Measurements from ENCODE around the gene MAML3.

Gene MAML3

DNA sequence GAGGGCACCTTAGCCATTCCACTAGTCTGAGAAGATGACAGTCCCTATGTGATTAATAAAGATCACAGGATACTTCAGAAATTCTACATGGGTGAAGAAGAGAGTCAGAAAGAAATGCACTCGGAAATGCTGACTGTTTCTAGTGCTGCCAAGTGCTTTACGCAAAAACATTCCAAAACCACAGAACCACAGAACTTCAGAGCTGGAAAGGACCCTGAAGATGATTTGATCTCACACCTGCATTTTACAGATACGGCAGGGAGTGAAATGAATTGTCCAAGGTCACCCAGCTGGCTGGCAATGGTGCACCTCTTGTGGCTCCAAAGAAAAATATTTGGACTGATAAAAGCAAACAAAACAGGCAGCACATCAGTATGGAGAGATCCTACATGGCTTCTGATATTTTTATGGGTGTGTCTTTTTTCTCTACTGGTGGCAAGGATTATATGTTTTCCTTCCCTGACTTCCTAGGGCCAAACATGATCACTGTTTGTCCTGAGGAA is 115.9 kb downstream of the MAML3 start:
- peak; percentile 32 for DNase-seq

GRCh38 chr4:140037353-140038030 is 116.5 kb downstream of the MAML3 start:
- peak; percentile 79 for DNase-seq

- no peak for DNase-seq
These were observed 122.3 kb downstream of the MAML3 start for GRCh38 chr4:140031706-140032105.

DNA sequence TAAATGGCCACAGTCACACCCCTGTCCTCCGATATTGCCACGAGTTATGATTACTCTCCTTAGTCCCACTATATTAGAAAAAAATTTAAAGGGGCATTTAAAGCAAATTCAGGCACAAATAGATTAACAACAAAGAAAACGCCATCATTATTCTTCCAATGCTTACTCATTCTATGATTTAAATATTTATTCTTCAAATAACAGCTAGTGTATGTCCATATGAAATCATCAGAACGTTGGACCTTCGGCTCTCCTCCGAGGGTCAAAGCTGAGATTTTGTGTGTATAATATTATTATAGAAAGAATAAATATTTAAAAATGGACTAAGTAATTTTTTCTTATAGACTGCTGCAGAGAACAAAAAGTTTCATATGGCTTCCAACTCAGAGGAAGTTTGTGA is 122.9 kb downstream of the MAML3 start:
- no peak for DNase-seq

DNA sequence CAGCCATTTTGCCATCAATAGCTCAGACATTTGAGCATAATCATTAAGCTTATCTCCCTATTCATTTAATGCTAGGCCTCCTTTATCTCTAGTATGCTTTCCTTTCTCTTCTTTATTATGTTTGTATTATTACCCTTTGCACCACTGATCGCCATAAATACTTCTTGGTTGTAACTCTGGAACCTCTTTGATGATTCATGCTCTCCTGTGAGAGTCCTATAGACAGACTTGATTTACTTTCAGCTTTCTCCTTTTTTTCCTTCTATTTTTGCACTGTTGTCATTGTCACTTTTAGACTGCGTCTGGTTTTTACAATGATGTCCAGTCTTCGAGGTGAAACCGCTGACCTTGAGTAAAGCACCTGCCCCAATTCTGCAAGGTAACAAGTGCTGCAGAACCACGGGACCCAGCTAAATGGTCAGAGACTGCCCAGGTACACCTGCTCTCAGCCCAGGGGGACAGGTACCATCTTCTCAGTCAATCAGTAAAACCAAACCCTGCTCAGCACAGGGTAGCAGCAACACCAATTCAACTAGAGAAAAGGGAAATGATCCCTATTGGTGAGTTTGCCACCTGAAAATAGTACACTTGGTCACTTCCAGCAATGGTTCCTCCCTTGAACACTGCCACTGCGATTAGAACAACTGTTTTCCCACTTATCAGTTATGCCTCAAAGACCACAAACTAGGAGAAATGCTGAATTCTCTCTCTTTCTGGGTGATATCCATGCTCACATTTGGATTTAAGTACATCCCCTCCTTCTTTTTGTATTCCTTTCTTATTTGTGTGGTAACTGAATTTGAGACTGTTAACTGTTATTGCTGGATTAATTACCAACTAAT is 125.1 kb downstream of the MAML3 start:
- DNase-seq: peak; percentile 45

DNA sequence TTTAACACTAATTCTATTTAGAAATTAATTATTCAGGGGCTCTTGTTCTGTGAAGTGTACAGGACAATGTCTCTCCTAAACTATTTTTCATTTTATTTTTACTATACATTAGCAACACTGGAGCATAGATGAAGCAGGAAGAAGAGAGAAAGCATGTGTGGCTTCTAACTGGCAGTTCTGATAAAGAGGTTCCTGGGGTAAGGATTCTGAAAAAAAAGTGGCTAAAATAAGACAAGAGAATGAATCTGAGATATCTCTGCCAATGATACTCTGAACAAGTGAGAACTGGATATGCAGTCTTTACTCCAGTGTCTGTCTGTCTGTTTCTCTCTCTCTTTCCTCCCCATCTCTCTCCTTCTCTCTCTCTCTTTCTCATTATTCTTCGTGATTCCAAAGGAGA is 125.9 kb downstream of the MAML3 start:
- DNase-seq: no peak

DNA sequence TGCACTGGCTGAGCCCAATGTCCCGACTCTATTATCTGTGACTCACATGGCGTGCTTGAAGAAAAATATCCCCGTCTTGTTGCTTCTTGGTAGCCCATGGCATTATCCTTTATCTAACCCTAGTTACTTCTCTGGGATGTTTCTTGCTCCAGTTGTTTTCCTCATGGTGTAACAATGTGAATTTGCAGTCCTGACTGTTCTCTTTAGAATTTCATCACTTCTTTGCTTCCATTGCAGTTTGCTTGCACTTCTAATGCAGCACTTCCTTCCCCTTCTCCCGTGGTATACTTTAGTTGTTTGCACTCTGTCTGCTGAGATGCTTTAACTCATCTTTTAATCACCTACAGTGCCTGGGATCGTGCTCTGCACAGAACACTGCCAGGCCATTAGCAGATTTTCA is 126.9 kb downstream of the MAML3 start:
- no peak for DNase-seq

- DNase-seq: no peak
These were observed 128.5 kb downstream of the MAML3 start for GRCh38 chr4:140025470-140025869.

GRCh38 chr4:140020457-140021361 is 133.3 kb downstream of the MAML3 start:
- DNase-seq: no peak

- DNase-seq: peak; percentile 85
These were observed 134.2 kb downstream of the MAML3 start for GRCh38 chr4:140019619-140020347.

- DNase-seq: peak; percentile 43
These were observed 134.9 kb downstream of the MAML3 start for GRCh38 chr4:140018931-140019618.

GRCh38 chr4:140014284-140014683 is 139.7 kb downstream of the MAML3 start:
- DNase-seq: no peak

DNA sequence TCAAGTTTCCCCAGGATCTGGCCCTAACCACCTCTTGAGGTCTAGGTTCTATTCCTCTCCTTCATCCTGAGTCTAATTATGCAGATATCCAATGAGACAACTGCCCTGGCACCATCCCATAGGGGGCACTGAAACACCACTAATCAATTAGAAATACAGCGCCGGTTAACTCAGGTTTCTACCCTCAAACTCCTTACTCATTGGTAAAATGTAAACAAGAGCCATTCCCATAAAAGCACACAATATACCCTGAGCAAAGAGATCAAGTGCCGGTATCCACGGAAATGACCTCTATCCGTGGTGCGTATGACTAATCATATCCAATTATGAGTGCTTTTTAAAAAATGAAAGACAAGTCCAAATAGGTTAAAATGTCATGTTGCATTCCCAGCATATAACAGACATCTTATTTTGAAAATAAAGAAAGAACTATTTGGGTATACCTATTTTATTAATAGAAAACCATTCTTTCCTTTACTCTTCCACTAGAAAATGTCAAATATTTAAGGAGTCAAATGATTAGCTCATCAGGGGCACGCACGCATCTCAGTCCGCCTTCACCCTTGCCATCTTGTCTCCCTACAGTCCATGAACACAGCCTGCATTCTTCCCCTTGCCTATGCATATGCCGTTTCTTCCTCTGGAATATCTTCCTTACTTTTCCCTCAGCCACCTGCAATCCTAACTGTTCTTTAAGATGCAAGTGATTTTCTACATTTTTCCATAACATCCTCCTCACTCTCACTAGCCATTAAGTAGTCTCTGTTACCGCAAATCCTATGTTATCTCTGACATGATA is 141.1 kb downstream of the MAML3 start:
- DNase-seq: peak; percentile 81

DNA sequence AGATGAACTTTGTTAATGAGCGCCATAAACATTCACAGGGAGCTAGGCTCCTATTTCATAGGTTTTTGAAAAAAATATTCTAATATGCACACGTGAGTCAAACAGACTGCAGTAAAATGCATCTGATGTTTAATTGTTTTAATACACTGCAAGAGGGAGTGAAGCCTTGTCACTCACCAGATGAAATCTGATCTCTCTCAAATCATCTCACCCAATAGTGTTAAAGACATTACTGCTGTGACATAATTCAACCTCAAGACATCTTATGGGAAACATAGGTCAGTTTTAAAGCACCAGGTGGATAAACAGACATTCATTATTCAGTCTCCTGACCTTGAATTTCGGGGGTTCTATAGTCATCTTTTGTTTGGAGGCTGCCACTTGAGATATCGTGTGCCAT is 148.3 kb downstream of the MAML3 start:
- peak; percentile 55 for DNase-seq

GRCh38 chr4:140004922-140005627 is 148.9 kb downstream of the MAML3 start:
- DNase-seq: peak; percentile 46

GRCh38 chr4:140004549-140004895 is 149.5 kb downstream of the MAML3 start:
- DNase-seq: peak; percentile 77

GRCh38 chr4:140003876-140004548 is 150.0 kb downstream of the MAML3 start:
- DNase-seq: no peak

DNA sequence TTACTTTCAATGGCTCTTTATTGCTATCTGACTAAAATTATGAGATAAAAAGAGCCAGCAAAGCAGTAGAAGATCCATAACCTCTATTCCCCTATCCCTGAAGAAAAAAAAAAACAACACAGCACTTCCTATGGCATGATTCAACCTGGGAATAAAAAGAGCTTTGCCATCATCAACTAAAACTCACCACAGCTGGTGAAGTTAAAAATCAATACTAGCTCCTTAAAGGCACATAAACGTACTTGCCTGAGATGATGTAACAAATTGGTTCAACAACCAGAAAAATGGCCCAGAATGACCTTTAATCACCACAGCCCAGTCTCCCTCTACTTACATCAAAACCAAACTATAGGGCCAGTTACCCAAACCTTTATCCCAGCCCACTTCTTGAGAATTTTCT is 153.8 kb downstream of the MAML3 start:
- DNase-seq: no peak

DNA sequence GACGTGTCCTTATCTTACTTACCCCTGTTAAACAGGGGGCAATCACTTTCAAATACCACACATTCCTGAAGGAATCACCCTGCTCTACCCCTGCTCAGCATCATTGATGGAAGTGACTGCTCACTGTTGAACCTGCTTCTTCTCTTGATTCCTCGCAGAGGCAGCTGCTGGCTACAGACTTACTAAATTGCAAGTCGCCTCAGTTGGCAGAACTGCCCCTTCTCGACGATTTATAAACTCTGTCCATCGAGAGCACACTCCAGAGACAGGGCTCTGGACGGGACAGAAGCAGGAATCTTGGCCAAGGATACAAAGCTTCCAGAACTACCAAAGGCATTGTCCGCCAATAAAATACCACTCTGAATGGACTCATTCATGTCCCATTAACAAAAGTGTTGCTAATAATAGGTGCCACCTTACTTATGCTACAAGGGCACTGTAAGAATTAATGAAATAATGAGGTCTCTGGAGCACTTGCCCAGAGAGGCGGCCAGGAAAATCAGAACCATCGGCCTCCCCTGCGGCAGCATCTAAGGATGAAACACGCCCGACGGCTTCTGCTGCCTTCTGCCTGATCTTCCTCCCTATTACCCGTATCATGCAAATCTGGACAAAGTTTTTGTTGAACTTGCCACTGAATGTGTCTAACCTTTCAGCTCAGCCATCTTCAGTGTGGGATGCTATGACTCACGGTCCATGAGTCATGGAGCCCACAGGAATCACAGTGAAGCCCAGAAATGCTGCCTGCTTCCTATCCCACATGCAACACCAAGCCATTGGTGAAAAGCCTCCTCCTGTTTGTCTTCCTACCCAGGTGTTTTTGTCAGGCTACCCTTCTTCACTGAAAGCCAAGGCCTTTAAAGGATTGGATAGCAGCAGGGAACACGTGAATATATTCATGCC is 164.9 kb downstream of the MAML3 start:
- peak; percentile 15 for DNase-seq

Data from NCI-H146 (cell line).